H1 (cell line): ENCODE results near the gene CMYA5. TPM values are rescaled to one million over a fixed set of nuclear protein-coding genes. Genes with fewer than 3 reads are reported as not detected.

Experiments
- CTCF ChIA-PET: fragments of 300-600 bp; sonication (Branson Sonifier 250); formaldehyde crosslinking; loops from one replicate; lab custom pipeline; 2021; ENCODE audit not compliant: partially characterized antibody; lab: Charles Lee
- POLR2A ChIA-PET: fragments of 300-600 bp; sonication (Branson Sonifier 250); formaldehyde crosslinking; loops from one replicate; lab custom pipeline; 2021; ENCODE audit warnings: inconsistent platforms; ENCODE audit not compliant: partially characterized antibody; lab: Charles Lee
- DNase-seq, 2 experiments: peaks; one replicate each; pipeline versions ENCODE4 v3.0.0 to v3.0.0-alpha.2; 2010 to 2022; ENCODE audit warnings: low spot score in 2 of 2, low read depth in 1 of 2, mixed read lengths in 1 of 2
- FAIRE-seq: peaks from 2 replicates; lab custom pipeline; 2011; peaks lifted over from hg19 to GRCh38; lab: Jason Lieb, UNC
- H2AFZ ChIP-seq: 2 replicates; pipeline ENCODE4 v1.8.1; 2012; ENCODE audit warnings: low read length, inconsistent platforms
- H2AK5ac ChIP-seq: 2 replicates; pipeline ENCODE4 v1.6.1; 2013; ENCODE audit warnings: low read depth, low read length
- H2BK120ac ChIP-seq: replicated peaks from 2 replicates; pipeline ENCODE3; 2013; ENCODE audit warnings: low read depth, low read length, inconsistent platforms
- H2BK12ac ChIP-seq: 2 replicates; pipeline ENCODE4 v1.6.1; 2013; ENCODE audit warnings: low read depth, low read length
- H2BK15ac ChIP-seq: 2 replicates; pipeline ENCODE4 v1.6.1; 2013; ENCODE audit warnings: low read length
- H2BK20ac ChIP-seq: 2 replicates; pipeline ENCODE4 v1.6.1; 2013; ENCODE audit warnings: low read length
- H2BK5ac ChIP-seq: 2 replicates; pipeline ENCODE4 v1.6.1; 2013; ENCODE audit warnings: low read depth, low read length
- H3K14ac ChIP-seq: 2 replicates; pipeline ENCODE4 v1.6.1; 2013; ENCODE audit warnings: inconsistent platforms; ENCODE audit not compliant: insufficient read length
- H3K18ac ChIP-seq: 2 replicates; pipeline ENCODE4 v1.6.1; 2013; ENCODE audit warnings: low read length; ENCODE audit errors: extremely low read depth
- H3K23ac ChIP-seq: 2 replicates; pipeline ENCODE4 v1.6.1; 2013; ENCODE audit warnings: inconsistent platforms; ENCODE audit not compliant: insufficient read length
- H3K23me2 ChIP-seq: 2 replicates; pipeline ENCODE4 v1.6.1; 2013; ENCODE audit warnings: low read depth, low read length
- H3K27ac ChIP-seq: 2 replicates; pipeline ENCODE4 v1.6.1; 2011; ENCODE audit warnings: low read depth, low read length, inconsistent platforms
- H3K27me3 ChIP-seq, 4 experiments: replicated peaks in 1 of 4; 1 replicate in 1 of 4; 2 replicates in 3 of 4; pipeline versions ENCODE4 v1.6.1 to v1.8.1; 2011 to 2013; ENCODE audit warnings: low read length in 3 of 4, mild to moderate bottlenecking in 3 of 4, inconsistent platforms in 2 of 4, mixed read lengths in 2 of 4, moderate library complexity in 1 of 4; ENCODE audit not compliant: control insufficient read depth in 3 of 4, insufficient read depth in 3 of 4; ENCODE audit errors: extremely low read depth in 1 of 4
- H3K36me3 ChIP-seq, 4 experiments: 2 replicates each; pipeline versions ENCODE4 v1.6.1 to v1.8.1; 2011 to 2013; ENCODE audit warnings: mild to moderate bottlenecking in 4 of 4, low read length in 3 of 4, moderate library complexity in 2 of 4, control low read depth in 1 of 4, inconsistent platforms in 1 of 4; ENCODE audit not compliant: insufficient read depth in 4 of 4, control insufficient read depth in 2 of 4
- H3K4ac ChIP-seq: replicated peaks from 2 replicates; pipeline ENCODE3; 2013; ENCODE audit warnings: low read length, low read depth, mixed read lengths, inconsistent platforms; ENCODE audit not compliant: insufficient read length
- H3K4me1 ChIP-seq, 4 experiments: replicated peaks in 1 of 4; 1 replicate in 1 of 4; 2 replicates in 3 of 4; pipeline versions ENCODE4 v1.6.1 to v1.8.1; 2011 to 2013; ENCODE audit warnings: low read length in 3 of 4, inconsistent platforms in 2 of 4, mixed read lengths in 1 of 4; ENCODE audit not compliant: insufficient read depth in 4 of 4, control insufficient read depth in 3 of 4
- H3K4me2 ChIP-seq, 2 experiments: 2 replicates each; pipeline versions ENCODE4 v1.6.1 to v1.8.1; 2011 to 2013; ENCODE audit warnings: low read depth in 2 of 2, low read length in 2 of 2, control low read depth in 1 of 2, inconsistent platforms in 1 of 2, mild to moderate bottlenecking in 1 of 2; ENCODE audit not compliant: insufficient read depth in 1 of 2
- H3K4me3 ChIP-seq, 4 experiments: fragments of 200-600, 300-600 bp in 1 of 4; sonication (generic), shearing (Covaris generic), sonication (Bioruptor Twin) in 1 of 4; 2 replicates each; pipeline versions ENCODE4 v1.5.1 to v1.8.1; 2011 to 2016; ENCODE audit warnings: low read length in 4 of 4, low read depth in 3 of 4, control low read depth in 2 of 4, inconsistent platforms in 2 of 4, mild to moderate bottlenecking in 2 of 4, mixed read lengths in 1 of 4, moderate library complexity in 1 of 4; ENCODE audit not compliant: insufficient read depth in 2 of 4; ENCODE audit errors: extremely low read depth in 1 of 4
- H3K56ac ChIP-seq: replicated peaks from 2 replicates; pipeline ENCODE3; 2013; ENCODE audit warnings: low read depth, mild to moderate bottlenecking, mixed read lengths, low read length, inconsistent platforms; ENCODE audit not compliant: insufficient read length
- H3K79me1 ChIP-seq: 2 replicates; pipeline ENCODE4 v1.6.1; 2013; ENCODE audit warnings: low read depth, low read length, control low read depth
- H3K79me2 ChIP-seq, 2 experiments: 2 replicates each; pipeline versions ENCODE4 v1.6.1 to v1.8.1; 2012 to 2013; ENCODE audit warnings: low read length in 2 of 2, mild to moderate bottlenecking in 2 of 2, inconsistent platforms in 1 of 2; ENCODE audit not compliant: insufficient read depth in 2 of 2, control insufficient read depth in 1 of 2
- H3K9ac ChIP-seq, 4 experiments: replicated peaks in 1 of 4; 1 replicate in 1 of 4; 2 replicates in 3 of 4; pipeline versions ENCODE4 v1.6.1 to v1.8.1; 2011 to 2013; ENCODE audit warnings: low read depth in 3 of 4, low read length in 3 of 4, control low read depth in 2 of 4, mild to moderate bottlenecking in 2 of 4, moderate library complexity in 2 of 4, inconsistent platforms in 1 of 4; ENCODE audit errors: extremely low read depth in 1 of 4
- H3K9me3 ChIP-seq, 2 experiments: 2 replicates each; pipeline versions ENCODE4 v1.6.1 to v1.8.1; 2012 to 2013; ENCODE audit warnings: mild to moderate bottlenecking in 2 of 2, moderate library complexity in 2 of 2, control low read depth in 1 of 2, inconsistent platforms in 1 of 2, low read depth in 1 of 2, low read length in 1 of 2, mixed read lengths in 1 of 2; ENCODE audit not compliant: insufficient read depth in 2 of 2
- H4K20me1 ChIP-seq, 2 experiments: replicated peaks in 1 of 2; 2 replicates each; pipeline versions ENCODE3 to v1.8.1; 2011 to 2013; ENCODE audit warnings: inconsistent platforms in 2 of 2, low read length in 2 of 2, mild to moderate bottlenecking in 1 of 2; ENCODE audit not compliant: insufficient read depth in 2 of 2, control insufficient read depth in 1 of 2
- H4K5ac ChIP-seq: 2 replicates; pipeline ENCODE4 v1.6.1; 2013; ENCODE audit warnings: low read length, low read depth, mixed read lengths, inconsistent platforms; ENCODE audit not compliant: insufficient read length
- H4K8ac ChIP-seq: 2 replicates; pipeline ENCODE4 v1.8.0; 2013; ENCODE audit warnings: mild to moderate bottlenecking, moderate library complexity, low read length, inconsistent platforms; ENCODE audit not compliant: insufficient read depth; ENCODE audit errors: extremely low read depth
- H4K91ac ChIP-seq: replicated peaks from 2 replicates; pipeline ENCODE3; 2013; ENCODE audit warnings: low read length, mixed read lengths, inconsistent platforms; ENCODE audit not compliant: insufficient read length
- CEBPB ChIP-seq: IDR thresholded peaks from 2 replicates; pipeline ENCODE4 v1.6.1; 2012; ENCODE audit warnings: low read depth, low read length
- CHD1 ChIP-seq: IDR thresholded peaks from 2 replicates; pipeline ENCODE4 v1.6.1; 2012; ENCODE audit warnings: low read depth, low read length, improper control_type of control experiment
- CREB1 ChIP-seq: IDR thresholded peaks from 2 replicates; pipeline ENCODE4 v1.6.1; 2012; ENCODE audit warnings: inconsistent platforms
- EZH2 ChIP-seq: fragments of 200-600 bp; sonication (generic); IDR thresholded peaks from 2 replicates; pipeline ENCODE4 v1.7.1; 2012; ENCODE audit warnings: low read depth, mild to moderate bottlenecking, moderate library complexity, low read length, inconsistent platforms; ENCODE audit not compliant: severe bottlenecking
- JUN ChIP-seq: IDR thresholded peaks from 2 replicates; pipeline ENCODE4 v1.6.1; 2011; ENCODE audit warnings: low read depth, mild to moderate bottlenecking, improper control_type of control experiment, low read length
- MAFK ChIP-seq: IDR thresholded peaks from 2 replicates; pipeline ENCODE4 v1.6.1; 2012; ENCODE audit warnings: low read depth, mild to moderate bottlenecking, improper control_type of control experiment, low read length
- NANOG ChIP-seq: IDR thresholded peaks from 2 replicates; pipeline ENCODE4 v1.6.1; 2011; ENCODE audit warnings: low read length, low read depth, mild to moderate bottlenecking, inconsistent platforms; ENCODE audit not compliant: insufficient read depth, poor library complexity, severe bottlenecking
- SAP30 ChIP-seq: fragments of 300-600 bp; sonication (generic); IDR thresholded peaks from 2 replicates; pipeline ENCODE4 v1.7.1; 2012; ENCODE audit warnings: low read length, moderate library complexity, mild to moderate bottlenecking, inconsistent platforms; ENCODE audit not compliant: insufficient read depth, insufficient replicate concordance
- SIRT6 ChIP-seq: IDR thresholded peaks from one replicate; pipeline ENCODE4 v1.7.1; 2012; ENCODE audit warnings: low read length, inconsistent platforms
- SP4 ChIP-seq: IDR thresholded peaks from 2 replicates; pipeline ENCODE4 v1.6.1; 2012; ENCODE audit warnings: low read length, inconsistent platforms
- TAF7 ChIP-seq: optimal IDR thresholded peaks from 2 replicates; pipeline ENCODE3; 2011; ENCODE audit warnings: low read depth, mild to moderate bottlenecking, inconsistent platforms, low read length, moderate library complexity, borderline replicate concordance
- TBP ChIP-seq: IDR thresholded peaks from 2 replicates; pipeline ENCODE4 v1.6.1; 2011; ENCODE audit warnings: low read depth, low read length, improper control_type of control experiment
- TCF12 ChIP-seq: IDR thresholded peaks from 2 replicates; pipeline ENCODE4 v1.6.1; 2011; ENCODE audit warnings: low read depth, mild to moderate bottlenecking, low read length
- TEAD4 ChIP-seq: IDR thresholded peaks from 2 replicates; pipeline ENCODE4 v1.6.1; 2012; ENCODE audit warnings: low read depth, low read length, inconsistent platforms, mixed read lengths
- USF2 ChIP-seq: IDR thresholded peaks from 2 replicates; pipeline ENCODE4 v1.6.1; 2011; ENCODE audit warnings: low read length, improper control_type of control experiment
- WGBS, 2 experiments: shearing (Covaris generic) in 1 of 2; methylation state at CpG; one replicate each; pipeline versions ENCODE4 v1.1.6 to v1.1.7; 2013 to 2015; ENCODE audit warnings: low lambda C conversion rate in 2 of 2, mixed read lengths in 2 of 2, inconsistent platforms in 1 of 2, low coverage in 1 of 2, missing lambda C conversion rate in 1 of 2; ENCODE audit not compliant: insufficient replicate concordance in 2 of 2, insufficient coverage in 1 of 2, insufficient read length in 1 of 2; ENCODE audit errors: extremely low coverage in 1 of 2, missing lambda C conversion rate in 1 of 2; 5-methylcytosine and 5-hydroxymethylcytosine counted together
- polyA plus RNA-seq, 7 experiments: library from polyadenylated mRNA; depleted of rRNA in 3 of 7; stranded (reverse) in 5 of 7; unstranded in 2 of 7; fragments of >200 nt in 5 of 7; fragments of 200-250 nt in 2 of 7; gene quantifications; 1 replicate in 5 of 7; 2 replicates in 1 of 7; 4 replicates in 1 of 7; pipeline versions ENCODE4 v1.2.1 to v1.2.3, GENCODE V29; 2011 to 2013; ENCODE audit warnings: missing spikeins in 2 of 7, mixed read lengths in 2 of 7
- total RNA-seq: library from RNA; stranded (reverse); fragmentation: NEBNext Ultra II Directional; extraction: Animal tissue kit (Norgen Biotek cat#: 25700); gene quantifications from 2 replicates; pipeline ENCODE4 v1.2.1, GENCODE V29; 2021

The CMYA5 gene
- total and polyA plus RNA-seq, 2 of the 8 experiments (the other 6 are each of a cell fraction or from before 2014, with no cell fraction given) = 0.88 to 0.95 TPM

GRCh38 chr5:79825802-79826201, 136.2 kb downstream of the CMYA5 start:
- no peak for FAIRE-seq
- TF ChIP-seq CHD1 = no peak
- TF ChIP-seq NANOG = no peak
- TF ChIP-seq CEBPB = no peak
- TF ChIP-seq TEAD4 = no peak
- no peak for TF ChIP-seq CREB1
- no peak for TF ChIP-seq EZH2
- no peak for TF ChIP-seq TCF12
- TF ChIP-seq SP4 = no peak
- no peak for TF ChIP-seq SIRT6
- TF ChIP-seq USF2 = no peak
- no peak for TF ChIP-seq JUN
- TF ChIP-seq TAF7 = no peak
- TF ChIP-seq MAFK = no peak
- TF ChIP-seq TBP = no peak
- no peak for TF ChIP-seq SAP30

More at GRCh38 chr5:79825802-79826201, 136.2 kb downstream of the CMYA5 start:
- DNase-seq = no peak
- Histone ChIP-seq H3K4ac (no peak overlapping the region), H2AFZ (no peak overlapping the region), H3K27me3 (no peaks in the 10 kb centered on the region), H3K14ac (no peak overlapping the region), H2BK12ac (no peak overlapping the region), H3K23me2 (no peaks in the 10 kb centered on the region), H3K36me3 (no peaks in the 10 kb centered on the region), H3K18ac (no peak overlapping the region), H3K4me2 (no peak overlapping the region), H4K91ac (no peak overlapping the region), H3K9ac (no peak overlapping the region), H3K27ac (no peak overlapping the region), H2BK15ac (no peak overlapping the region), H4K8ac (no peak overlapping the region), H2BK5ac (no peak overlapping the region), H3K4me3 (no peak overlapping the region), H4K20me1 (no peaks in the 10 kb centered on the region), H3K79me2 (no peaks in the 10 kb centered on the region), H4K5ac (no peak overlapping the region), H2AK5ac (no peak overlapping the region), H3K9me3 (no peaks in the 10 kb centered on the region), H3K79me1 (no peaks in the 10 kb centered on the region), H3K23ac (no peak overlapping the region), H2BK120ac (no peak overlapping the region), H3K56ac (no peak overlapping the region), H3K4me1 (no peaks in the 10 kb centered on the region), H2BK20ac (no peak overlapping the region)
- 33% methylated on average over 1 of the region's 1 CpG; no CpG with 5 or more reads in 1 of the 2 experiments for WGBS, 2 experiments
- POLR2A ChIA-PET = no interaction called here
- CTCF ChIA-PET = interaction anchor here (1.0 to 5.2 kb wide), 2 partner anchors 13 to 32 kb away, joined by 3 to 60 read pairs; no protein-coding TSS in a partner anchor
